ENCODE results near the gene SLC7A1. TPM values are rescaled to one million over a fixed set of nuclear protein-coding genes. Genes with fewer than 3 reads are reported as not detected.

Gene SLC7A1
- total and polyA plus RNA-seq, 2 donors (not counting 1 experiment from before 2014, with no cell fraction given) = 15.4 to 26.6 TPM

DNA sequence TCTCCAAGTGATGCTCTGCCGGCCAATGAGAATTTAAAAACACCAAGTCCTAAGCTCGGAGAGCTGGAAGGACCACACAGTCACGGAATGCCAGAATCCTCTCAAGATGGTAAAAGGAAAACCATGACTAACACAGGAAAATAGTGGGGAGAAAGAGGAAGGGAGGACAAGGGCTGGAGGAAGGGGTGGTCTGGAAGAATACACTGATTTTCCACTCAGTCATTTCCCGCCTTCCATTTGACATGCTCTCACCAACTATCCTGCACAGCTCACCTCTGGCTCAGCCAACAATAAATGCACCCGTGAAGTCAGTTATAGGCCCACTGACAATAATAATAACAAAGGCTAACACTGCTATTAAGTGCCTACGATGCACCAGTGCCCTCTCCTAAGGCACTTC is 31.5 kb downstream of the SLC7A1 start:
- no peaks in the 10 kb centered on the region for H3K4me1 ChIP-seq (ENCODE audit: control insufficient read depth, extremely low read depth, insufficient read depth, low read length)
- no peaks in the 10 kb centered on the region for H3K27me3 ChIP-seq (ENCODE audit: control insufficient read depth, insufficient read depth, low read length)
- DNase-seq (ENCODE audit: low read depth in 2 of 2) = no peak
- H4K20me1 ChIP-seq (ENCODE audit: control insufficient read depth, extremely low read depth, insufficient read depth, low read length) = no peaks in the 10 kb centered on the region
- no peaks in the 10 kb centered on the region for H3K9me3 ChIP-seq (ENCODE audit: control insufficient read depth, insufficient read depth, low read depth, low read length)
- no peak overlapping the region for H3K4me3 ChIP-seq (replicated peaks in 1 of 4; ENCODE audit: control extremely low read depth in 1 of 4, insufficient read depth in 1 of 4, low read depth in 3 of 4, low read length in 4 of 4)
- H3K79me2 ChIP-seq (ENCODE audit: control insufficient read depth, insufficient read depth, low read length) = peaks cover 61% of the 10 kb centered on the region
- H3K4me2 ChIP-seq (ENCODE audit: extremely low read depth, insufficient read depth, low read length) = no peak overlapping the region
- H2AFZ ChIP-seq (ENCODE audit: low read length) = no peak overlapping the region
- TF ChIP-seq EZH2 (IDR thresholded peaks at IDR 0.05; ENCODE audit: low read length, missing control alignments) (no peak), CTCF (conservative IDR thresholded peaks at IDR 0.05 in 1 of 2, IDR thresholded peaks at IDR 0.05 in 1 of 2; ENCODE audit: low read depth in 1 of 2, low read length in 2 of 2) (no peak)
- no peak overlapping the region for H3K27ac ChIP-seq (ENCODE audit: insufficient read depth, low read length)
- H3K36me3 ChIP-seq (ENCODE audit: control insufficient read depth, insufficient read depth, low read length) = no peaks in the 10 kb centered on the region
- no peak overlapping the region for H3K9ac ChIP-seq (ENCODE audit: insufficient read depth, low read length)

DNA sequence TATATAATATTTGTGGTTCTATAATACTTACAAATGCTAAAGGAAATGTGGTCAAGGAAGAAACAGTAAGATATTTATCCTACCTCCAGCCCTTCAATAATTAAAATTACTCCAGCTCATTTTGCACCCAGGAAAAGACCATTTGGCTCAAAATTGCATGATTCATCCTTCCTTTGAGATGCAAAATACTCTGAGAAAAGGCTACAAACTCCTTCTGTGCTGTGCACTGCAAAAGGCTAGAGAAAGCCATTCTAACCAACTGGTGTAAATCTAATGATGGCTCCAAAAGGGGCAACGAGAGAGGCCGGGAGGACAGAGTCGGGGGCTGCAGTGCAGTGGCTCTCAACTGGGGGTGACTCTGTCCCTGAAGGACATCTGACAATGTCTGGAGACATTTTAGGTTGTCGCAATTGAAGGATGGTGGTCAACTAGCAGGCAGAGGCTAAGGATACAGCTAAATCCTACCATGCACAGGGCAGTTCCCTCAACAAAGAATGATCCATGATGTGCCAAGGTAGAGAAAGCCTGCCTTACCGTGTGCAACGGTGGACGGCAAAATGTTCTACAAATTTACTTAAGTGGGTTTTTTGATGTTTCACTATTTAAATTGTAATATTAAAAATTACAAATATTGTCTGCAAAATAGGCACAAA is 32.6 kb downstream of the SLC7A1 start:
- H3K9me3 ChIP-seq (ENCODE audit: control insufficient read depth, insufficient read depth, low read depth, low read length) = no peaks in the 10 kb centered on the region
- no peaks in the 10 kb centered on the region for H4K20me1 ChIP-seq (ENCODE audit: control insufficient read depth, extremely low read depth, insufficient read depth, low read length)
- no peaks in the 10 kb centered on the region for H3K36me3 ChIP-seq (ENCODE audit: control insufficient read depth, insufficient read depth, low read length)
- peaks cover 53% of the 10 kb centered on the region for H3K79me2 ChIP-seq (ENCODE audit: control insufficient read depth, insufficient read depth, low read length)
- no peak overlapping the region for H3K27ac ChIP-seq (ENCODE audit: insufficient read depth, low read length)
- DNase-seq (ENCODE audit: low read depth in 2 of 2) = no peak
- TF ChIP-seq CTCF (conservative IDR thresholded peaks at IDR 0.05 in 1 of 2, IDR thresholded peaks at IDR 0.05 in 1 of 2; ENCODE audit: low read depth in 1 of 2, low read length in 2 of 2) (no peak), EZH2 (IDR thresholded peaks at IDR 0.05; ENCODE audit: low read length, missing control alignments) (no peak)
- no peak overlapping the region for H3K4me3 ChIP-seq (replicated peaks in 1 of 4; ENCODE audit: control extremely low read depth in 1 of 4, insufficient read depth in 1 of 4, low read depth in 3 of 4, low read length in 4 of 4)
- H3K4me1 ChIP-seq (ENCODE audit: control insufficient read depth, extremely low read depth, insufficient read depth, low read length) = no peaks in the 10 kb centered on the region
- no peak overlapping the region for H3K4me2 ChIP-seq (ENCODE audit: extremely low read depth, insufficient read depth, low read length)
- no peak overlapping the region for H3K9ac ChIP-seq (ENCODE audit: insufficient read depth, low read length)
- no peak overlapping the region for H2AFZ ChIP-seq (ENCODE audit: low read length)
- H3K27me3 ChIP-seq (ENCODE audit: control insufficient read depth, insufficient read depth, low read length) = no peaks in the 10 kb centered on the region

DNA sequence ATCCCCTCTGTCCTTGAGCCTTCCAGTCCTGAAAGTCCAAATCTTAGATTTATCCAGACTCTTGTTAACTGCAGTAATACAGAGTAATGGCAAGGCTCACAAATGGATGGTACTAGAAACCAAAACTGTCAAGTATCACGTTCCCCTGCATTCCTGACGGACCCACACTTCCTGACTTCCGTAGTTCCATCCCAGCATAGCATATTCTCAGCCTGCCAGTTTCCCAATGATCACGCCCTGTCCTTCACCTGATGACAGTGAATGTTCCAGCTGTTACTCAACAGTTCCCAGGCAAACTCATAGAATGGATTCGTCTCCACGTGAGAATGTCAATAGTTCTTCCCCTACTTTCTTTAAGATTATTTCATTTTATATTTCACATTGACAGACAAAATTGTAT is 33.6 kb downstream of the SLC7A1 start:
- peak in 1 of 2 donors; percentile 24 for DNase-seq (ENCODE audit: low read depth in 2 of 2)
- H4K20me1 ChIP-seq (ENCODE audit: control insufficient read depth, extremely low read depth, insufficient read depth, low read length) = no peaks in the 10 kb centered on the region

More for the DNA sequence above, 33.6 kb downstream of the SLC7A1 start:
- Histone ChIP-seq H3K9ac (ENCODE audit: insufficient read depth, low read length) (no peak overlapping the region), H3K4me1 (ENCODE audit: control insufficient read depth, extremely low read depth, insufficient read depth, low read length) (no peaks in the 10 kb centered on the region), H3K27ac (ENCODE audit: insufficient read depth, low read length) (no peak overlapping the region), H3K4me2 (ENCODE audit: extremely low read depth, insufficient read depth, low read length) (no peak overlapping the region), H3K79me2 (ENCODE audit: control insufficient read depth, insufficient read depth, low read length) (peaks cover 49% of the 10 kb centered on the region), H3K27me3 (ENCODE audit: control insufficient read depth, insufficient read depth, low read length) (no peaks in the 10 kb centered on the region), H2AFZ (ENCODE audit: low read length) (no peak overlapping the region), H3K36me3 (ENCODE audit: control insufficient read depth, insufficient read depth, low read length) (no peaks in the 10 kb centered on the region), H3K4me3 (replicated peaks in 1 of 4; ENCODE audit: control extremely low read depth in 1 of 4, insufficient read depth in 1 of 4, low read depth in 3 of 4, low read length in 4 of 4) (no peak overlapping the region), H3K9me3 (ENCODE audit: control insufficient read depth, insufficient read depth, low read depth, low read length) (no peaks in the 10 kb centered on the region)
- TF ChIP-seq CTCF (conservative IDR thresholded peaks at IDR 0.05 in 1 of 2, IDR thresholded peaks at IDR 0.05 in 1 of 2; ENCODE audit: low read depth in 1 of 2, low read length in 2 of 2) = no peak
- no peak for TF ChIP-seq EZH2 (IDR thresholded peaks at IDR 0.05; ENCODE audit: low read length, missing control alignments)

All from fibroblast of lung (primary cell).